GM12801 (cell line): ENCODE results near the gene OLFM3.

Experiments
- CTCF ChIP-seq: IDR thresholded peaks from one replicate; pipeline ENCODE4 v1.5.1; 2011; ENCODE audit warnings: control low read depth; ENCODE audit not compliant: insufficient read length; ENCODE audit errors: extremely low read depth

Gene OLFM3

GRCh38 chr1:101971304-101971703, 25.4 kb downstream of the OLFM3 start:
- TF ChIP-seq CTCF, result no peak

GRCh38 chr1:101967871-101968270, 28.9 kb downstream of the OLFM3 start:
- TF ChIP-seq CTCF, result no peak

- no peak for TF ChIP-seq CTCF
Measured at GRCh38 chr1:101965341-101965740, 31.4 kb downstream of the OLFM3 start.

GRCh38 chr1:101964708-101965107, 32.0 kb downstream of the OLFM3 start:
- no peak for TF ChIP-seq CTCF

- TF ChIP-seq CTCF, result no peak
Measured at GRCh38 chr1:101960142-101960541, 36.6 kb downstream of the OLFM3 start.

- no peak for TF ChIP-seq CTCF
Measured at GRCh38 chr1:101959456-101959855, 37.3 kb downstream of the OLFM3 start.

- no peak for TF ChIP-seq CTCF
Measured at GRCh38 chr1:101957771-101958170, 39.0 kb downstream of the OLFM3 start.

- no peak for TF ChIP-seq CTCF
Measured at GRCh38 chr1:101953623-101954022, 43.1 kb downstream of the OLFM3 start.
